ENCODE results near the gene CRAMP1. TPM values are rescaled to one million over a fixed set of nuclear protein-coding genes. Genes with fewer than 3 reads are reported as not detected.

CRAMP1 gene
- total RNA-seq, 2 donors from 2014 or later, result 29.2 to 40.0 TPM

DNA sequence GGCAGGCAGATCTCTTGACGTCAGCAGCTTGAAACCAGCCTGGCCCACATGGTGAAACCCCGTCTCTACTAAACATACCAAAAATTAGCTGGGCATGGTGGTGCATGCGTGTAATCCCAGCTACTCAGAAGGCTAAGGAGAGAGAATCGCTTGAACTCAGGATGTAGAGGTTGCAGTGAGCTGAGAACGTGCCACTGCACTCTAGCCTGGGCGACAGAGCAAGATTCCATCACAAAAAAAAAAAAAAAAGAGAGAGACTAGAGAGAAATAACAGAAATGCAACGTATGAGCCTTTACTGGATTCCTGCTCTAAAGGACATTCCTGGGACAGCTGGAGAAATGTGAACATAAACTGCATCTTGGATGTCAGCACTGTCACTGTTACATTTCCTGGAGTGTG, 11.1 kb upstream of the CRAMP1 start:
- Mint-ChIP-seq H3K4me3 (no peak overlapping the region), H3K4me1 (peaks cover 4% of the 10 kb centered on the region), H3K27ac (peak overlapping the region; percentile 48), H3K9me3 (peaks cover 27% of the 10 kb centered on the region), H3K36me3 (ENCODE audit: low read depth) (peaks cover 58% of the 10 kb centered on the region), H3K27me3 (ENCODE audit: insufficient read depth) (no peaks in the 10 kb centered on the region)
- Histone ChIP-seq H3K4me1 (ENCODE audit: control insufficient read depth, insufficient read depth, low read length) (no peaks in the 10 kb centered on the region), H3K27ac (ENCODE audit: low read depth, low read length) (no peak overlapping the region), H3K9me3 (ENCODE audit: control insufficient read depth, low read length) (peaks cover 25% of the 10 kb centered on the region), H3K27me3 (ENCODE audit: control insufficient read depth, insufficient read depth, low read length, poor library complexity, severe bottlenecking) (no peaks in the 10 kb centered on the region), H3K4me3 (ENCODE audit: low read length) (no peak overlapping the region), H3K9ac (ENCODE audit: extremely low read depth, low read length, poor library complexity, severe bottlenecking) (no peak overlapping the region), H3K36me3 (ENCODE audit: control insufficient read depth, insufficient read depth, low read length) (peaks cover 18% of the 10 kb centered on the region)
- WGBS, 2 experiments (ENCODE audit: insufficient coverage in 1 of 2, insufficient read length in 1 of 2), result 92 to 96% methylated on average over 7 of the region's 7 CpGs
- DNase-seq, result no peak
- TF ChIP-seq CTCF (conservative IDR thresholded peaks at IDR 0.05), result no peak

GRCh38 chr16:1601489-1601888, 10.7 kb upstream of the CRAMP1 start:
- H3K4me3 Mint-ChIP-seq, result no peak overlapping the region
- TF ChIP-seq CTCF (conservative IDR thresholded peaks at IDR 0.05), result no peak
- Histone ChIP-seq H3K27ac (ENCODE audit: low read depth, low read length) (no peak overlapping the region), H3K27me3 (ENCODE audit: control insufficient read depth, insufficient read depth, low read length, poor library complexity, severe bottlenecking) (no peaks in the 10 kb centered on the region), H3K9me3 (ENCODE audit: control insufficient read depth, low read length) (peaks cover 21% of the 10 kb centered on the region), H3K4me1 (ENCODE audit: control insufficient read depth, insufficient read depth, low read length) (no peaks in the 10 kb centered on the region), H3K4me3 (ENCODE audit: low read length) (no peak overlapping the region), H3K36me3 (ENCODE audit: control insufficient read depth, insufficient read depth, low read length) (peaks cover 14% of the 10 kb centered on the region), H3K9ac (ENCODE audit: extremely low read depth, low read length, poor library complexity, severe bottlenecking) (no peak overlapping the region)
- H3K4me1 Mint-ChIP-seq, result peaks cover 4% of the 10 kb centered on the region
- DNase-seq, result no peak
- H3K27me3 Mint-ChIP-seq (ENCODE audit: insufficient read depth), result no peaks in the 10 kb centered on the region
- 95 to 96% methylated on average over 5 to 6 of the region's 6 CpGs for WGBS, 2 experiments (ENCODE audit: insufficient coverage in 1 of 2, insufficient read length in 1 of 2)
- peaks cover 56% of the 10 kb centered on the region for H3K36me3 Mint-ChIP-seq (ENCODE audit: low read depth)
- peaks cover 23% of the 10 kb centered on the region for H3K9me3 Mint-ChIP-seq
- peak overlapping the region; percentile 48 for H3K27ac Mint-ChIP-seq

DNA sequence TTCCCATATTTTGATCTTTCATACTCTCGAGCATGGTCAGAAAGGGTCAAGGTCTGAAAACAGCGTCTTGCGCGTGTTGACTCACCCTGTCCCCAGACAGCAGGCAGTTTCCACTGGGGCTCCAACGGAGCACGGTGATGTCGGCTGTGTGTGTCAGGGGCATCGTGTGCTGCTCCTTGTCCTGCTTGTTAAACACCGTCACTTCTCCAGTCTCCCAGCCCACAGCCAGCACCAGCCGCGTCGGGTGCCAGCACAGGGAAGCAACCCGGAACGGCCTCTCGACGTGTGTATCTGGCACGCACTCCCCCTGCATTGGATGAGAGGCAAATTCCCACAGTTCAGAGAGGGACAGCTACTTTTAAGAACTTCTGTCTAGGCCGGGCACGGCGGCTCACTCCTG, 9.9 kb upstream of the CRAMP1 start:
- H3K36me3 Mint-ChIP-seq (ENCODE audit: low read depth), result peaks cover 56% of the 10 kb centered on the region
- peaks cover 4% of the 10 kb centered on the region for H3K4me1 Mint-ChIP-seq
- Histone ChIP-seq H3K27me3 (ENCODE audit: control insufficient read depth, insufficient read depth, low read length, poor library complexity, severe bottlenecking) (no peaks in the 10 kb centered on the region), H3K36me3 (ENCODE audit: control insufficient read depth, insufficient read depth, low read length) (peaks cover 12% of the 10 kb centered on the region), H3K4me1 (ENCODE audit: control insufficient read depth, insufficient read depth, low read length) (no peaks in the 10 kb centered on the region), H3K9ac (ENCODE audit: extremely low read depth, low read length, poor library complexity, severe bottlenecking) (no peak overlapping the region), H3K9me3 (ENCODE audit: control insufficient read depth, low read length) (peaks cover 13% of the 10 kb centered on the region), H3K27ac (ENCODE audit: low read depth, low read length) (no peak overlapping the region), H3K4me3 (ENCODE audit: low read length) (no peak overlapping the region)
- no peak for TF ChIP-seq CTCF (conservative IDR thresholded peaks at IDR 0.05)
- H3K27ac Mint-ChIP-seq, result no peak overlapping the region
- DNase-seq, result no peak
- WGBS, 2 experiments (ENCODE audit: insufficient coverage in 1 of 2, insufficient read length in 1 of 2), result 90 to 95% methylated on average over 20 of the region's 20 CpGs
- H3K9me3 Mint-ChIP-seq, result peaks cover 15% of the 10 kb centered on the region
- H3K27me3 Mint-ChIP-seq (ENCODE audit: insufficient read depth), result no peaks in the 10 kb centered on the region
- no peak overlapping the region for H3K4me3 Mint-ChIP-seq
